ENCODE results near the gene PCDHB14.

The PCDHB14 gene

DNA sequence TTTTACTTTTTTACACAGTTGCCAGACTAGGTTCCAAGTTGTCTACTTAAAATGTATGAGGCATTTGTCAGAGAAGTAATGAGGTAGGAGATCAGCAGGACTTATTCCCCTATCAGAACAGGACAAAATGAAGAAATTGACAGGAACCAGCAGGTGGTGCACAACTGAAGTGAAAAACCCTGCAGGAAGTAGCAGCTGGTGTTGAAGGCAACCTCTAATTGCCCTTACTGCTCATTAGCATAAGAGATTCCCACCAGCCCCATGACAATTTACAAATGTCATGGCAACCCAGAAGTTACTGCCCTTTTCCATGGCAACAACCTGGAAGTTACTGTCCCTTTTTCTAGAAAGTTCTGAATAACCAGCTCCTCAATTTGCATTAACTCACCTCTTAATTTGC is 27.4 kb downstream of the PCDHB14 start:
- DNase-seq (ENCODE audit: low spot score) (no peak), ATAC-seq (ENCODE audit: low read depth) (no peak)
- Histone ChIP-seq H3K4me3 (ENCODE audit: severe bottlenecking) (no peak overlapping the region), H3K27ac (ENCODE audit: poor library complexity, severe bottlenecking) (no peak overlapping the region), H3K36me3 (ENCODE audit: low read depth) (no peaks in the 10 kb centered on the region), H3K4me1 (ENCODE audit: insufficient read depth, poor library complexity, severe bottlenecking) (no peaks in the 10 kb centered on the region), H3K27me3 (ENCODE audit: insufficient read depth, poor library complexity, severe bottlenecking) (no peaks in the 10 kb centered on the region), H3K9me3 (ENCODE audit: severe bottlenecking) (peaks cover 35% of the 10 kb centered on the region)
- TF ChIP-seq, protein P1, sequence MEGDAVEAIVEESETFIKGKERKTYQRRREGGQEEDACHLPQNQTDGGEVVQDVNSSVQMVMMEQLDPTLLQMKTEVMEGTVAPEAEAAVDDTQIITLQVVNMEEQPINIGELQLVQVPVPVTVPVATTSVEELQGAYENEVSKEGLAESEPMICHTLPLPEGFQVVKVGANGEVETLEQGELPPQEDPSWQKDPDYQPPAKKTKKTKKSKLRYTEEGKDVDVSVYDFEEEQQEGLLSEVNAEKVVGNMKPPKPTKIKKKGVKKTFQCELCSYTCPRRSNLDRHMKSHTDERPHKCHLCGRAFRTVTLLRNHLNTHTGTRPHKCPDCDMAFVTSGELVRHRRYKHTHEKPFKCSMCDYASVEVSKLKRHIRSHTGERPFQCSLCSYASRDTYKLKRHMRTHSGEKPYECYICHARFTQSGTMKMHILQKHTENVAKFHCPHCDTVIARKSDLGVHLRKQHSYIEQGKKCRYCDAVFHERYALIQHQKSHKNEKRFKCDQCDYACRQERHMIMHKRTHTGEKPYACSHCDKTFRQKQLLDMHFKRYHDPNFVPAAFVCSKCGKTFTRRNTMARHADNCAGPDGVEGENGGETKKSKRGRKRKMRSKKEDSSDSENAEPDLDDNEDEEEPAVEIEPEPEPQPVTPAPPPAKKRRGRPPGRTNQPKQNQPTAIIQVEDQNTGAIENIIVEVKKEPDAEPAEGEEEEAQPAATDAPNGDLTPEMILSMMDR (IDR thresholded peaks at IDR 0.05; ENCODE audit: poor library complexity, severe bottlenecking): no peak

DNA sequence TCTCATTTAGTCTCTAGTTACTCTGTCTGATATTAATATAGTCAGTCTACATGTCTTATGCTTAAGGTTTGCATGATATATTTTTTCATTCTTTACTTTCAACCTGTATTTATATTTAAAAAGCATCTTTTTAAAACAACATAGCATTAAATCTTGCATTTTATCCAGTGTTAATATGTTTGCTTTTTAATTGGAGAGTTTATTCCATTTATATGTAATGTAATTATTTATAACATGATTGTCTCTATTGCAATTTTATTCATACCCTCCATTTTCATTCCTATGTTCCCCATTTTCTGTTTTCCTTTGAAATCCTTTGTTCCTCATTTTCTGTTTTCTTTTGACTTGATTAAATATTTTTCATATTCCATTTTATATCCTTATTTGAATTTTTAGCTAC is 35.3 kb downstream of the PCDHB14 start:
- Histone ChIP-seq H3K27me3 (ENCODE audit: insufficient read depth, poor library complexity, severe bottlenecking) (no peaks in the 10 kb centered on the region), H3K36me3 (ENCODE audit: low read depth) (no peaks in the 10 kb centered on the region), H3K9me3 (ENCODE audit: severe bottlenecking) (peaks cover 59% of the 10 kb centered on the region), H3K4me1 (ENCODE audit: insufficient read depth, poor library complexity, severe bottlenecking) (no peaks in the 10 kb centered on the region), H3K27ac (ENCODE audit: poor library complexity, severe bottlenecking) (no peak overlapping the region), H3K4me3 (ENCODE audit: severe bottlenecking) (no peak overlapping the region)
- TF ChIP-seq, protein P1 (IDR thresholded peaks at IDR 0.05; ENCODE audit: poor library complexity, severe bottlenecking): no peak
- DNase-seq (ENCODE audit: low spot score): no peak
- ATAC-seq (ENCODE audit: low read depth): no peak

DNA sequence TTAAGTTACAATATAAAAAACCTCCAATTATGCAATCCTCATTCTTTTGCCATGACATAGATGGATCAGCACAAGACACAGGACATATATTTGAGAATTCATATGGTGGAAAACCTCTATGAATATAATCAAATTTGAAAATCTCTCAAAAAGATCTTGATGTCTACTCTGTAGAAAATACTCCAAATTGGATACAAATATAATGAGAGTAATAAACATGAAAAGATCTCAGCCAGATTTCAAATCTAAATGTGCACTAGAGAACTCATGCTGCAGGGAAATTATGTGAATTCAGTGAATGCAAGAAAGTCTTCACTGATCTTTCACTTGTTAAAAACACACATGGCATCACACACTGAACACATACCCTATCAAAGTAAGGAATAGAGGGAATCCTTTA is 35.8 kb downstream of the PCDHB14 start:
- no peak overlapping the region for H3K27ac ChIP-seq (ENCODE audit: poor library complexity, severe bottlenecking)
- TF ChIP-seq, protein P1 (IDR thresholded peaks at IDR 0.05; ENCODE audit: poor library complexity, severe bottlenecking): no peak
- DNase-seq (ENCODE audit: low spot score): no peak
- no peaks in the 10 kb centered on the region for H3K36me3 ChIP-seq (ENCODE audit: low read depth)
- no peaks in the 10 kb centered on the region for H3K4me1 ChIP-seq (ENCODE audit: insufficient read depth, poor library complexity, severe bottlenecking)
- no peaks in the 10 kb centered on the region for H3K27me3 ChIP-seq (ENCODE audit: insufficient read depth, poor library complexity, severe bottlenecking)
- H3K9me3 ChIP-seq (ENCODE audit: severe bottlenecking): peaks cover 61% of the 10 kb centered on the region
- no peak overlapping the region for H3K4me3 ChIP-seq (ENCODE audit: severe bottlenecking)
- no peak for ATAC-seq (ENCODE audit: low read depth)

GRCh38 chr5:141260458-141261237 is 37.5 kb downstream of the PCDHB14 start:
- Histone ChIP-seq H3K36me3 (ENCODE audit: low read depth) (no peaks in the 10 kb centered on the region), H3K27me3 (ENCODE audit: insufficient read depth, poor library complexity, severe bottlenecking) (no peaks in the 10 kb centered on the region), H3K4me1 (ENCODE audit: insufficient read depth, poor library complexity, severe bottlenecking) (no peaks in the 10 kb centered on the region), H3K9me3 (ENCODE audit: severe bottlenecking) (peaks cover 54% of the 10 kb centered on the region), H3K4me3 (ENCODE audit: severe bottlenecking) (no peak overlapping the region), H3K27ac (ENCODE audit: poor library complexity, severe bottlenecking) (no peak overlapping the region)
- no peak for ATAC-seq (ENCODE audit: low read depth)
- DNase-seq (ENCODE audit: low spot score): no peak
- TF ChIP-seq, protein P1 (IDR thresholded peaks at IDR 0.05; ENCODE audit: poor library complexity, severe bottlenecking): no peak

DNA sequence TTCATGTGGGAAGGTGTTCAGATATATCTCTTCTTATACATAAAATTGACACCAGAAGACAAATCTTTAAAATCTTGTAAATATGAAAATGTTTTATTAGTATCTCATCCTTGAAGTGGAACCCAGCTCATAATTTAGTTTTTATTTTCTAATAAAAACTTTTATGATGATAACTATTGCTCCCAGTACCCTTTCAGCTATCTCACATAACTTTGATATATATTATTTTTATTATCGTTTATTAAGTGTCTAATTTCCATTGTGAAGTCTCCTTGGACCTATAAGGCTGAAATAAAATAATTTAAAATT is 38.0 kb downstream of the PCDHB14 start:
- TF ChIP-seq, protein P1 (IDR thresholded peaks at IDR 0.05; ENCODE audit: poor library complexity, severe bottlenecking): no peak
- peaks cover 56% of the 10 kb centered on the region for H3K9me3 ChIP-seq (ENCODE audit: severe bottlenecking)
- ATAC-seq (ENCODE audit: low read depth): no peak

More for the DNA sequence above, 38.0 kb downstream of the PCDHB14 start:
- no peak overlapping the region for H3K4me3 ChIP-seq (ENCODE audit: severe bottlenecking)
- H3K27me3 ChIP-seq (ENCODE audit: insufficient read depth, poor library complexity, severe bottlenecking): no peaks in the 10 kb centered on the region
- no peak overlapping the region for H3K27ac ChIP-seq (ENCODE audit: poor library complexity, severe bottlenecking)
- H3K36me3 ChIP-seq (ENCODE audit: low read depth): no peaks in the 10 kb centered on the region
- H3K4me1 ChIP-seq (ENCODE audit: insufficient read depth, poor library complexity, severe bottlenecking): no peaks in the 10 kb centered on the region
- no peak for DNase-seq (ENCODE audit: low spot score)
